WTC11 (cell line): ENCODE data around the gene R3HDM1.

Source experiments
- GABPB1 ChIP-seq: sonication (generic); formaldehyde crosslinking; IDR thresholded peaks from 2 replicates; pipeline ENCODE4 v1.8.1; 2023; ENCODE audit warnings: mild to moderate bottlenecking, missing genetic modification reagents
- ZBTB43 ChIP-seq: sonication (generic); formaldehyde crosslinking; IDR thresholded peaks from 2 replicates; pipeline ENCODE4 v1.8.1; 2023; ENCODE audit warnings: mild to moderate bottlenecking, missing genetic modification reagents
- TF ChIP-seq, protein P1 (sequence below): sonication (generic); formaldehyde crosslinking; IDR thresholded peaks from 2 replicates; pipeline ENCODE4 v1.8.0; 2022; ENCODE audit warnings: mild to moderate bottlenecking, missing genetic modification reagents
- TF ChIP-seq, protein P2 (sequence below): fragments of 200-600 bp; IDR thresholded peaks from 2 replicates; pipeline ENCODE4 v1.8.0; 2022; ENCODE audit warnings: antibody characterized with exemption

DNA sequence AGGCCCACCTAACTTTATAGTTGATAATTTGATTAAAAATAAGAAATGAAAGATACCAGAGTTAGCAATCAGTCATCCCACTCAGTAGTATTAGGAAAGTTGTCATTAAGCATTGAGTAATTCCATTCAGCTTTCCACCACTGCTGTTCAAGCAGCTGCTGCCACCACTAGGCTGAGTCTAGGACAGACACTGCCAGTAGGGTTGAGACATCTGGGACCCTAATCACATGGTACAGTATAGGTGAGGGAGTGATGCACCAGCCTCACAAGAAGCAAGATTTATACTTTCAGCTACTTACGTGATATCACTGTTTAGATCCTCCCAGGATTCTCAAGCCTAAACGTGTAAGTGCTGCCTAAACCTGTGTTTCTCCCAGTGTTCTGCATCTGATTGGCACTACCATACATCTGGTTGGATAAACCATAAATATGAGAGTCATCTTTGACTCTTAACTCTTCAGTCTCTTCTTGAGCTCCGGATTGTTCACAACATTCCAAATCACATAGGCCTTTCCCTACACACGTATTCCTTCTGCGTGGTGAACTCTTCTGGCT lies 213.6 kb downstream of the R3HDM1 start:
- TF ChIP-seq GABPB1 (no peak), ZBTB43 (CRISPR knock-in tag) (no peak)
- TF ChIP-seq, protein P1, sequence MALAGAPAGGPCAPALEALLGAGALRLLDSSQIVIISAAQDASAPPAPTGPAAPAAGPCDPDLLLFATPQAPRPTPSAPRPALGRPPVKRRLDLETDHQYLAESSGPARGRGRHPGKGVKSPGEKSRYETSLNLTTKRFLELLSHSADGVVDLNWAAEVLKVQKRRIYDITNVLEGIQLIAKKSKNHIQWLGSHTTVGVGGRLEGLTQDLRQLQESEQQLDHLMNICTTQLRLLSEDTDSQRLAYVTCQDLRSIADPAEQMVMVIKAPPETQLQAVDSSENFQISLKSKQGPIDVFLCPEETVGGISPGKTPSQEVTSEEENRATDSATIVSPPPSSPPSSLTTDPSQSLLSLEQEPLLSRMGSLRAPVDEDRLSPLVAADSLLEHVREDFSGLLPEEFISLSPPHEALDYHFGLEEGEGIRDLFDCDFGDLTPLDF (CRISPR knock-in tag): no peak
- TF ChIP-seq, protein P2, sequence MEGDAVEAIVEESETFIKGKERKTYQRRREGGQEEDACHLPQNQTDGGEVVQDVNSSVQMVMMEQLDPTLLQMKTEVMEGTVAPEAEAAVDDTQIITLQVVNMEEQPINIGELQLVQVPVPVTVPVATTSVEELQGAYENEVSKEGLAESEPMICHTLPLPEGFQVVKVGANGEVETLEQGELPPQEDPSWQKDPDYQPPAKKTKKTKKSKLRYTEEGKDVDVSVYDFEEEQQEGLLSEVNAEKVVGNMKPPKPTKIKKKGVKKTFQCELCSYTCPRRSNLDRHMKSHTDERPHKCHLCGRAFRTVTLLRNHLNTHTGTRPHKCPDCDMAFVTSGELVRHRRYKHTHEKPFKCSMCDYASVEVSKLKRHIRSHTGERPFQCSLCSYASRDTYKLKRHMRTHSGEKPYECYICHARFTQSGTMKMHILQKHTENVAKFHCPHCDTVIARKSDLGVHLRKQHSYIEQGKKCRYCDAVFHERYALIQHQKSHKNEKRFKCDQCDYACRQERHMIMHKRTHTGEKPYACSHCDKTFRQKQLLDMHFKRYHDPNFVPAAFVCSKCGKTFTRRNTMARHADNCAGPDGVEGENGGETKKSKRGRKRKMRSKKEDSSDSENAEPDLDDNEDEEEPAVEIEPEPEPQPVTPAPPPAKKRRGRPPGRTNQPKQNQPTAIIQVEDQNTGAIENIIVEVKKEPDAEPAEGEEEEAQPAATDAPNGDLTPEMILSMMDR: no peak
